ENCODE measurements around the gene FAXDC2.

DNA sequence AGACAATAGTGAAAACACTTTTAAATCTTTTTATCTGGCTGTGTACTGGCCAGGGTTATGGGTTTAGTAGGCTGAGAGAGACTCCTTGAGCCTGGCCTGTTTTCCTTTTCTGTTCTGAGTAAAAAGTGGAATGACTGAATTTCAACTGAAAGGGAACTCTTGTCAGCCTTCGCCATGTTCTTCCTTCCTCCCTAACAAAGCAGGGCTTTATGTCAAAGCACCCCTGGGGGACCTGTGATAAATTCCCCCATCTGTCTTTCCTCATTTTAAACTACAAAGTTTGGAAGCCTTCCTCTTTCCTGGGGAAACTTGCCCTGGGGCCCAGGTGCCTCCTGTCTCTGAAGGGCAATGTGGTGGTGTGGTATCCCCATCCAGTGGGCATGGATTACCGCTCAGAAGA, 65.5 kb downstream of the FAXDC2 start:
- TF ChIP-seq, protein P1, sequence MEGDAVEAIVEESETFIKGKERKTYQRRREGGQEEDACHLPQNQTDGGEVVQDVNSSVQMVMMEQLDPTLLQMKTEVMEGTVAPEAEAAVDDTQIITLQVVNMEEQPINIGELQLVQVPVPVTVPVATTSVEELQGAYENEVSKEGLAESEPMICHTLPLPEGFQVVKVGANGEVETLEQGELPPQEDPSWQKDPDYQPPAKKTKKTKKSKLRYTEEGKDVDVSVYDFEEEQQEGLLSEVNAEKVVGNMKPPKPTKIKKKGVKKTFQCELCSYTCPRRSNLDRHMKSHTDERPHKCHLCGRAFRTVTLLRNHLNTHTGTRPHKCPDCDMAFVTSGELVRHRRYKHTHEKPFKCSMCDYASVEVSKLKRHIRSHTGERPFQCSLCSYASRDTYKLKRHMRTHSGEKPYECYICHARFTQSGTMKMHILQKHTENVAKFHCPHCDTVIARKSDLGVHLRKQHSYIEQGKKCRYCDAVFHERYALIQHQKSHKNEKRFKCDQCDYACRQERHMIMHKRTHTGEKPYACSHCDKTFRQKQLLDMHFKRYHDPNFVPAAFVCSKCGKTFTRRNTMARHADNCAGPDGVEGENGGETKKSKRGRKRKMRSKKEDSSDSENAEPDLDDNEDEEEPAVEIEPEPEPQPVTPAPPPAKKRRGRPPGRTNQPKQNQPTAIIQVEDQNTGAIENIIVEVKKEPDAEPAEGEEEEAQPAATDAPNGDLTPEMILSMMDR (IDR thresholded peaks at IDR 0.05) = no peak
- TF ChIP-seq POLR2A (IDR thresholded peaks at IDR 0.05) = no peak

Data from body of pancreas (tissue), 4 donors.